H9 (cell line): ENCODE data around the gene MAML3. TPM values are rescaled to one million over a fixed set of nuclear protein-coding genes. Genes with fewer than 3 reads are reported as not detected.

ENCODE experiments used
- DNase-seq: peaks from one replicate; pipeline ENCODE4 v3.0.0-alpha.2; 2017
- H2AFZ ChIP-seq: one replicate; pipeline ENCODE4 v1.6.1; 2013; ENCODE audit warnings: mild to moderate bottlenecking, low read length, control low read depth, moderate library complexity
- H2AK5ac ChIP-seq: 2 replicates; pipeline ENCODE4 v1.6.1; 2013; ENCODE audit warnings: low read length, control low read depth, mixed read lengths; ENCODE audit not compliant: insufficient read length
- H2BK120ac ChIP-seq: one replicate; pipeline ENCODE4 v1.6.1; 2013; ENCODE audit warnings: low read depth, mild to moderate bottlenecking, low read length, control low read depth, inconsistent platforms; ENCODE audit not compliant: poor library complexity, severe bottlenecking
- H2BK12ac ChIP-seq: 2 replicates; pipeline ENCODE4 v1.6.1; 2013; ENCODE audit warnings: low read length, control low read depth, mixed read lengths, low read depth; ENCODE audit not compliant: insufficient read length
- H2BK15ac ChIP-seq: 2 replicates; pipeline ENCODE4 v1.6.1; 2013; ENCODE audit warnings: low read depth, low read length, control low read depth
- H2BK20ac ChIP-seq: one replicate; pipeline ENCODE4 v1.6.1; 2013; ENCODE audit warnings: low read depth, mild to moderate bottlenecking, low read length, control low read depth, inconsistent platforms; ENCODE audit not compliant: poor library complexity, severe bottlenecking
- H2BK5ac ChIP-seq: 2 replicates; pipeline ENCODE4 v1.6.1; 2013; ENCODE audit warnings: low read length, control low read depth, mixed read lengths; ENCODE audit not compliant: insufficient read length
- H3K14ac ChIP-seq: 2 replicates; pipeline ENCODE4 v1.6.1; 2013; ENCODE audit warnings: low read length, control low read depth; ENCODE audit not compliant: insufficient read depth
- H3K18ac ChIP-seq: 2 replicates; pipeline ENCODE4 v1.6.1; 2013; ENCODE audit warnings: low read depth, mild to moderate bottlenecking, mixed read lengths, low read length, control low read depth; ENCODE audit not compliant: insufficient read length
- H3K23ac ChIP-seq: 2 replicates; pipeline ENCODE4 v1.6.1; 2013; ENCODE audit warnings: low read length, control low read depth, mixed read lengths, low read depth; ENCODE audit not compliant: insufficient read length
- H3K23me2 ChIP-seq: 2 replicates; pipeline ENCODE4 v1.6.1; 2013; ENCODE audit warnings: low read depth, mild to moderate bottlenecking, mixed read lengths, low read length, control low read depth; ENCODE audit not compliant: insufficient read length, poor library complexity, severe bottlenecking
- H3K27ac ChIP-seq: 2 replicates; pipeline ENCODE4 v1.5.1; 2013; ENCODE audit warnings: low read length, control low read depth, mixed read lengths, low read depth; ENCODE audit not compliant: insufficient read length
- H3K27me3 ChIP-seq: 2 replicates; pipeline ENCODE4 v1.6.1; 2013; ENCODE audit warnings: low read length, control low read depth, inconsistent platforms; ENCODE audit not compliant: insufficient read depth
- H3K4ac ChIP-seq: 2 replicates; pipeline ENCODE4 v1.6.1; 2013; ENCODE audit warnings: low read depth, mild to moderate bottlenecking, control low read depth, inconsistent platforms, low read length, moderate library complexity
- H3K4me1 ChIP-seq: 2 replicates; pipeline ENCODE4 v1.6.1; 2013; ENCODE audit warnings: low read length, control low read depth, inconsistent platforms; ENCODE audit not compliant: insufficient read depth
- H3K4me2 ChIP-seq: 2 replicates; pipeline ENCODE4 v1.6.1; 2013; ENCODE audit warnings: low read length, control low read depth, mixed read lengths; ENCODE audit not compliant: insufficient read length, insufficient read depth
- H3K56ac ChIP-seq: 2 replicates; pipeline ENCODE4 v1.6.1; 2013; ENCODE audit warnings: low read depth, mild to moderate bottlenecking, mixed read lengths, low read length, control low read depth; ENCODE audit not compliant: insufficient read length
- H3K79me1 ChIP-seq: 2 replicates; pipeline ENCODE4 v1.6.1; 2013; ENCODE audit warnings: low read depth, mild to moderate bottlenecking, moderate library complexity, low read length, control low read depth, inconsistent platforms; ENCODE audit not compliant: insufficient read depth, poor library complexity, severe bottlenecking
- H3K79me2 ChIP-seq: 2 replicates; pipeline ENCODE4 v1.6.1; 2013; ENCODE audit warnings: low read length, control low read depth, inconsistent platforms; ENCODE audit not compliant: insufficient read depth
- H3K9ac ChIP-seq: 2 replicates; pipeline ENCODE4 v1.6.1; 2013; ENCODE audit warnings: low read length, control low read depth, mixed read lengths; ENCODE audit not compliant: insufficient read length; ENCODE audit errors: extremely low read depth
- H3K9me3 ChIP-seq: one replicate; pipeline ENCODE4 v1.6.1; 2013; ENCODE audit warnings: low read depth, low read length, inconsistent platforms; ENCODE audit not compliant: control insufficient read depth
- H3T11ph ChIP-seq: one replicate; pipeline ENCODE4 v1.6.1; 2013; ENCODE audit warnings: mild to moderate bottlenecking, low read length, control low read depth, inconsistent platforms
- H4K20me1 ChIP-seq: one replicate; pipeline ENCODE4 v1.6.1; 2013; ENCODE audit not compliant: control insufficient read depth, insufficient read length, insufficient read depth
- H4K5ac ChIP-seq: 2 replicates; pipeline ENCODE4 v1.6.1; 2013; ENCODE audit warnings: low read depth, mild to moderate bottlenecking, mixed read lengths, low read length, control low read depth; ENCODE audit not compliant: insufficient read length
- H4K8ac ChIP-seq: replicated peaks from 2 replicates; pipeline ENCODE4 v1.6.1; 2013; ENCODE audit warnings: low read length, control low read depth, mixed read lengths, low read depth; ENCODE audit not compliant: insufficient read length
- H4K91ac ChIP-seq: 2 replicates; pipeline ENCODE4 v1.6.1; 2013; ENCODE audit warnings: low read depth, mild to moderate bottlenecking, moderate library complexity, mixed read lengths, low read length, control low read depth; ENCODE audit not compliant: insufficient read length
- H3K27ac Mint-ChIP-seq, 3 experiments: 2 replicates in 2 of 3; 3 replicates in 1 of 3; pipeline ENCODE4 v1.8.0; 2020 to 2021; ENCODE audit warnings: mixed read lengths in 3 of 3, mild to moderate bottlenecking in 1 of 3, moderate library complexity in 1 of 3
- H3K27me3 Mint-ChIP-seq: 2 replicates; pipeline ENCODE4 v1.8.0; 2021; ENCODE audit warnings: low read depth, mild to moderate bottlenecking, moderate library complexity, mixed read lengths
- H3K36me3 Mint-ChIP-seq, 3 experiments: 2 replicates in 2 of 3; 3 replicates in 1 of 3; pipeline ENCODE4 v1.8.0; 2020 to 2021; ENCODE audit warnings: low read depth in 3 of 3, mixed read lengths in 3 of 3; ENCODE audit not compliant: insufficient read depth in 1 of 3
- H3K4me1 Mint-ChIP-seq, 2 experiments: 2 replicates each; pipeline ENCODE4 v1.8.0; 2020; ENCODE audit warnings: mixed read lengths in 2 of 2
- H3K4me3 Mint-ChIP-seq, 2 experiments: 2 replicates in 1 of 2; 3 replicates in 1 of 2; pipeline ENCODE4 v1.8.0; 2020 to 2021; ENCODE audit warnings: mild to moderate bottlenecking in 2 of 2, mixed read lengths in 2 of 2, moderate library complexity in 1 of 2
- H3K9me3 Mint-ChIP-seq, 2 experiments: 2 replicates in 1 of 2; 3 replicates in 1 of 2; pipeline ENCODE4 v1.8.0; 2020; ENCODE audit warnings: mild to moderate bottlenecking in 2 of 2, mixed read lengths in 2 of 2, moderate library complexity in 1 of 2
- WGBS: extraction: QIAGEN DNeasy Blood & Tissue Kit; methylation state at CpG from one replicate; pipeline ENCODE4 v1.1.7; 2013; ENCODE audit warnings: missing lambda C conversion rate, low lambda C conversion rate, mixed read lengths; ENCODE audit not compliant: insufficient read length; ENCODE audit errors: extremely low coverage; 5-methylcytosine and 5-hydroxymethylcytosine counted together
- total RNA-seq: library from RNA; stranded (reverse); gene quantifications from 2 replicates; pipeline ENCODE4 v1.2.1, GENCODE V29; 2021
- TF ChIP-seq, protein P1 (sequence below): fragments of 200-600 bp; sonication (generic); conservative IDR thresholded peaks from 3 replicates; pipeline ENCODE4 v1.8.0; 2021; ENCODE audit warnings: antibody characterized with exemption, mild to moderate bottlenecking

Gene MAML3
- total RNA-seq, 1 experiment from 2014 or later = 3.9 TPM

DNA sequence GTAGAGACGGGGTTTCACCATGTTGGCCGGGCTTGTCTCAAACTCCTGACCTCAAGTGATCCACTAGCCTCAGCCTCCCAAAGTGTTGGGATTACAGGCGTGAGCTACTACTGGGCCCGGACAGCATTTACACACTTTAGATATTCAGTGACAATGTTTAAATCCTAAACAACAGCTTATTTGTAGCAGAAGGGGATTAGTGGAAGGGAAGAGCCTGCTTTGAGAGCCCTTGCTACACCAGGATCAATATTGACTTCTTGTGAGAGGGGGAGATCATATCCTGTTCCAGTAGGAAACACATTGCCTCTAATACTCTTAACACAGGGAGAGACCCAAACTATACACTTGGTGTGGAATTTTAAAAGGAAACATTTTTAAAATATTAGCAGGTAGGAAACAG, 481.3 kb downstream of the MAML3 start:
- no peak overlapping the region for H3K4me3 Mint-ChIP-seq
- H3K27me3 ChIP-seq = no peaks in the 10 kb centered on the region
- no peak for DNase-seq
- H3K36me3 Mint-ChIP-seq = peaks cover 0 to 6% (median 4%) of the 10 kb centered on the region in 3 experiments; a peak in 4 of 7 replicates
- no peaks in the 10 kb centered on the region for H3K79me2 ChIP-seq
- H3K23me2 ChIP-seq = no peaks in the 10 kb centered on the region
- no peak overlapping the region for H2AK5ac ChIP-seq
- WGBS = no CpG with 5 or more reads among the region's 4 CpGs
- no peak overlapping the region for H2BK5ac ChIP-seq
- no peak overlapping the region for H4K5ac ChIP-seq
- H3K4ac ChIP-seq = no peak overlapping the region
- no peaks in the 10 kb centered on the region for H3K9me3 ChIP-seq
- no peak overlapping the region for H2BK20ac ChIP-seq
- H3K9ac ChIP-seq = no peak overlapping the region
- H3K4me1 ChIP-seq = no peaks in the 10 kb centered on the region; the same call in 1 of the 2 replicates
- no peak overlapping the region for H3K23ac ChIP-seq
- H3T11ph ChIP-seq = no peak overlapping the region
- no peaks in the 10 kb centered on the region for H3K79me1 ChIP-seq
- H4K20me1 ChIP-seq = no peaks in the 10 kb centered on the region
- no peak overlapping the region for H4K8ac ChIP-seq
- no peak overlapping the region for H3K4me2 ChIP-seq
- H2AFZ ChIP-seq = no peak overlapping the region
- no peak overlapping the region for H2BK120ac ChIP-seq
- TF ChIP-seq, protein P1, sequence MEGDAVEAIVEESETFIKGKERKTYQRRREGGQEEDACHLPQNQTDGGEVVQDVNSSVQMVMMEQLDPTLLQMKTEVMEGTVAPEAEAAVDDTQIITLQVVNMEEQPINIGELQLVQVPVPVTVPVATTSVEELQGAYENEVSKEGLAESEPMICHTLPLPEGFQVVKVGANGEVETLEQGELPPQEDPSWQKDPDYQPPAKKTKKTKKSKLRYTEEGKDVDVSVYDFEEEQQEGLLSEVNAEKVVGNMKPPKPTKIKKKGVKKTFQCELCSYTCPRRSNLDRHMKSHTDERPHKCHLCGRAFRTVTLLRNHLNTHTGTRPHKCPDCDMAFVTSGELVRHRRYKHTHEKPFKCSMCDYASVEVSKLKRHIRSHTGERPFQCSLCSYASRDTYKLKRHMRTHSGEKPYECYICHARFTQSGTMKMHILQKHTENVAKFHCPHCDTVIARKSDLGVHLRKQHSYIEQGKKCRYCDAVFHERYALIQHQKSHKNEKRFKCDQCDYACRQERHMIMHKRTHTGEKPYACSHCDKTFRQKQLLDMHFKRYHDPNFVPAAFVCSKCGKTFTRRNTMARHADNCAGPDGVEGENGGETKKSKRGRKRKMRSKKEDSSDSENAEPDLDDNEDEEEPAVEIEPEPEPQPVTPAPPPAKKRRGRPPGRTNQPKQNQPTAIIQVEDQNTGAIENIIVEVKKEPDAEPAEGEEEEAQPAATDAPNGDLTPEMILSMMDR = no peak
- peaks cover 5% of the 10 kb centered on the region in 2 experiments; a peak in 3 of 5 replicates for H3K9me3 Mint-ChIP-seq
- no peak overlapping the region for H3K27ac Mint-ChIP-seq
- H4K91ac ChIP-seq = no peak overlapping the region
- no peak overlapping the region for H3K14ac ChIP-seq
- H3K4me1 Mint-ChIP-seq = peaks cover 28 to 37% of the 10 kb centered on the region in 2 experiments
- H3K18ac ChIP-seq = no peak overlapping the region
- H2BK15ac ChIP-seq = no peak overlapping the region
- H3K56ac ChIP-seq = no peak overlapping the region
- H2BK12ac ChIP-seq = no peak overlapping the region
- H3K27ac ChIP-seq = no peak overlapping the region
- H3K27me3 Mint-ChIP-seq = peaks cover under 1% of the 10 kb centered on the region
